GM23338 (cell line): ENCODE results near the gene LATS1. TPM values are rescaled to one million over a fixed set of nuclear protein-coding genes. Genes with fewer than 3 reads are reported as not detected.

ENCODE experiments used
- ATAC-seq: fragments of 200-7000 bp; cut with Tn5 transposase; 3 replicates; pipeline ENCODE4 v1.9.1; 2020
- DNase-seq: peaks from one replicate; pipeline ENCODE4 v3.0.0-alpha.2; 2015; ENCODE audit warnings: low spot score
- H2AFZ ChIP-seq: fragments of 200-600 bp; sonication (generic); 2 replicates; pipeline ENCODE4 v1.8.0; 2016; ENCODE audit warnings: antibody characterized with exemption, mild to moderate bottlenecking, moderate library complexity
- H3F3A ChIP-seq: fragments of 200-600 bp; sonication (generic); replicated peaks from 2 replicates; pipeline ENCODE4 v1.8.0; 2017; ENCODE audit warnings: antibody characterized with exemption, mixed run types, low read depth
- H3K27ac ChIP-seq: fragments of 200-600 bp; sonication (generic); 2 replicates; pipeline ENCODE4 v1.6.1; 2016; ENCODE audit warnings: low read depth
- H3K27me3 ChIP-seq: fragments of 200-600 bp; sonication (generic); 2 replicates; pipeline ENCODE4 v1.8.0; 2016; ENCODE audit warnings: mild to moderate bottlenecking, mixed run types, moderate library complexity; ENCODE audit not compliant: insufficient read depth
- H3K36me3 ChIP-seq: fragments of 200-600 bp; sonication (generic); 2 replicates; pipeline ENCODE4 v1.8.0; 2016; ENCODE audit warnings: mild to moderate bottlenecking; ENCODE audit not compliant: insufficient read depth
- H3K4me1 ChIP-seq: fragments of 200-600 bp; sonication (generic); 2 replicates; pipeline ENCODE4 v1.8.0; 2016; ENCODE audit warnings: mild to moderate bottlenecking, moderate library complexity; ENCODE audit not compliant: insufficient read depth
- H3K4me2 ChIP-seq: fragments of 200-600 bp; sonication (generic); 2 replicates; pipeline ENCODE4 v1.7.1; 2017; ENCODE audit warnings: mixed run types
- H3K4me3 ChIP-seq: fragments of 200-600 bp; sonication (generic); 2 replicates; pipeline ENCODE4 v1.6.1; 2016; ENCODE audit warnings: mixed run types
- H3K79me2 ChIP-seq: fragments of 200-600 bp; sonication (generic); replicated peaks from 2 replicates; pipeline ENCODE4 v1.8.0; 2017; ENCODE audit warnings: mild to moderate bottlenecking; ENCODE audit not compliant: insufficient read depth
- H3K9me2 ChIP-seq: fragments of 200-600 bp; sonication (generic); 2 replicates; pipeline ENCODE4 v1.8.0; 2017; ENCODE audit not compliant: insufficient read depth
- H4K20me1 ChIP-seq: fragments of 200-600 bp; sonication (generic); replicated peaks from 2 replicates; pipeline ENCODE4 v1.8.0; 2017; ENCODE audit warnings: mild to moderate bottlenecking; ENCODE audit not compliant: insufficient read depth
- H3K27ac Mint-ChIP-seq: 2 replicates; pipeline ENCODE4 v1.8.0; 2020; ENCODE audit warnings: inconsistent platforms, mild to moderate bottlenecking, moderate library complexity, mixed read lengths
- H3K27me3 Mint-ChIP-seq: 3 replicates; pipeline ENCODE4 v1.8.0; 2022; ENCODE audit warnings: low read depth, mild to moderate bottlenecking, moderate library complexity, mixed read lengths, inconsistent platforms; ENCODE audit not compliant: insufficient read depth, poor library complexity
- H3K36me3 Mint-ChIP-seq: 3 replicates; pipeline ENCODE4 v1.8.0; 2021; ENCODE audit warnings: low read depth, mild to moderate bottlenecking, inconsistent platforms, moderate library complexity, mixed read lengths
- H3K4me1 Mint-ChIP-seq: 3 replicates; pipeline ENCODE4 v1.8.0; 2020; ENCODE audit warnings: mild to moderate bottlenecking, inconsistent platforms, mixed read lengths
- H3K4me3 Mint-ChIP-seq: 3 replicates; pipeline ENCODE4 v1.8.0; 2021; ENCODE audit warnings: moderate library complexity, mild to moderate bottlenecking, inconsistent platforms, mixed read lengths
- H3K9me3 Mint-ChIP-seq: 3 replicates; pipeline ENCODE4 v1.8.0; 2020; ENCODE audit warnings: moderate library complexity, mild to moderate bottlenecking, inconsistent platforms, mixed read lengths
- CREB1 ChIP-seq: fragments of 250-450 bp; sonication (Bioruptor Pico); IDR thresholded peaks from 2 replicates; pipeline ENCODE4 v1.5.0; 2020; ENCODE audit warnings: low read depth, mild to moderate bottlenecking, moderate library complexity
- ETS1 ChIP-seq: IDR thresholded peaks from 2 replicates; pipeline ENCODE4 v1.6.1; 2016; ENCODE audit warnings: antibody characterized with exemption
- EZH2 ChIP-seq: fragments of 200-600 bp; sonication (generic); IDR thresholded peaks from one replicate; pipeline ENCODE4 v1.8.0; 2017; ENCODE audit warnings: antibody characterized with exemption, mild to moderate bottlenecking, low read depth; ENCODE audit not compliant: unreplicated experiment
- EZH2phosphoT487 ChIP-seq: fragments of 200-600 bp; sonication (generic); IDR thresholded peaks from one replicate; pipeline ENCODE4 v1.8.1; 2018; ENCODE audit warnings: antibody characterized with exemption; ENCODE audit not compliant: unreplicated experiment
- JUNB ChIP-seq: IDR thresholded peaks from one replicate; pipeline ENCODE4 v1.6.1; 2016; ENCODE audit warnings: antibody characterized with exemption; ENCODE audit not compliant: unreplicated experiment
- NANOG ChIP-seq: IDR thresholded peaks from 2 replicates; pipeline ENCODE4 v1.6.1; 2016; ENCODE audit warnings: antibody characterized with exemption, borderline replicate concordance
- POLR2AphosphoS5 ChIP-seq: IDR thresholded peaks from 2 replicates; pipeline ENCODE4 v1.6.1; 2016; ENCODE audit warnings: antibody characterized with exemption, low read depth
- STAT1 ChIP-seq: IDR thresholded peaks from one replicate; pipeline ENCODE4 v1.6.1; 2016; ENCODE audit warnings: antibody characterized with exemption; ENCODE audit not compliant: unreplicated experiment
- ZNF114 ChIP-seq: fragments of 250-450 bp; sonication (Bioruptor Pico); IDR thresholded peaks from 2 replicates; pipeline ENCODE4 v1.5.0; 2020; ENCODE audit warnings: mild to moderate bottlenecking, moderate library complexity
- ZNF331 ChIP-seq: fragments of 250-450 bp; sonication (Bioruptor Pico); IDR thresholded peaks from 2 replicates; pipeline ENCODE4 v1.5.0; 2020; ENCODE audit warnings: low read depth, mild to moderate bottlenecking, moderate library complexity
- polyA plus RNA-seq: library from polyadenylated mRNA; unstranded; fragments of >200 nt; fragmentation: Nextera tagmentation; extraction: Ambion mirVana; gene quantifications from 2 replicates; pipeline ENCODE4 v1.2.1, GENCODE V29; 2016
- total RNA-seq: library from RNA; depleted of rRNA; stranded (reverse); fragments of >200 nt; shearing (Covaris generic); gene quantifications from 2 replicates; pipeline ENCODE4 v1.2.3, GENCODE V29; 2014
- TF ChIP-seq, protein P1 (sequence below), 2 experiments: fragments of 200-600 bp in 1 of 2; sonication (generic) in 1 of 2; conservative IDR thresholded peaks; 2 replicates each; pipeline versions ENCODE4 v1.5.1 to v1.6.1; 2016 to 2017; ENCODE audit warnings: antibody characterized with exemption in 2 of 2, low read depth in 2 of 2, mild to moderate bottlenecking in 2 of 2, moderate library complexity in 1 of 2
- TF ChIP-seq, protein P2 (sequence below): IDR thresholded peaks from one replicate; pipeline ENCODE4 v1.6.1; 2018; ENCODE audit warnings: antibody characterized with exemption; ENCODE audit not compliant: unreplicated experiment
- TF ChIP-seq, protein P3 (sequence below): fragments of 250-450 bp; sonication (Bioruptor Pico); IDR thresholded peaks from 2 replicates; pipeline ENCODE4 v1.5.0; 2020; ENCODE audit warnings: mild to moderate bottlenecking, moderate library complexity

Gene LATS1
- total and polyA plus RNA-seq, 2 experiments from 2014 or later, result 7.5 to 18.8 TPM

DNA sequence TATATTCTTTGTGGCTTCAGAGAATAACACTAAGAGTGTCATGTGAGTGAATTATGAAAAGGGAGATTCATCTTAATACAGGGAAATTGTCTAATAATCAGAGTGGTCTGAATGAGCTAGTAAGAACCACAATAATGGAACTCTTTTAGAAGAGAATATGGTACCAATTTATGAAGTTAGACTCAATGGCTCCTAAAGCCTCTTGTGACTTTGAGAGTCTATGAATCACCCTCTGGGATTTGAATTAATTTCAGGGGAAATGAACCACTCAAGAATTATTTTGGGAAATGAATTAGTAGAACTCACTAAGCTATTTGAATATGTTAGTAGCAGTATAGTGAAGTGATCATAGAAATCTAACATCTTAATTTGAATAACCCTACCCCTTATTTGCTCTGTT lies 46.0 kb upstream of the LATS1 start:
- Mint-ChIP-seq H3K27ac (no peak overlapping the region), H3K27me3 (peaks cover 1% of the 10 kb centered on the region), H3K4me3 (no peak overlapping the region), H3K4me1 (no peaks in the 10 kb centered on the region), H3K36me3 (peaks cover 30% of the 10 kb centered on the region), H3K9me3 (peaks cover 8% of the 10 kb centered on the region; the same call in 2 of the 3 replicates)
- Histone ChIP-seq H3K4me1 (no peaks in the 10 kb centered on the region), H3K27ac (no peak overlapping the region; the same call in 1 of the 2 replicates), H3K27me3 (no peaks in the 10 kb centered on the region), H3K4me3 (no peak overlapping the region), H2AFZ (no peak overlapping the region), H3K36me3 (peaks cover 4% of the 10 kb centered on the region), H3K9me2 (no peaks in the 10 kb centered on the region), H3K79me2 (peaks cover 87% of the 10 kb centered on the region), H3K4me2 (no peak overlapping the region), H3F3A (peaks cover 5% of the 10 kb centered on the region; the same call in 1 of the 2 replicates), H4K20me1 (peaks cover 13% of the 10 kb centered on the region)
- no peak for DNase-seq
- TF ChIP-seq, protein P1, sequence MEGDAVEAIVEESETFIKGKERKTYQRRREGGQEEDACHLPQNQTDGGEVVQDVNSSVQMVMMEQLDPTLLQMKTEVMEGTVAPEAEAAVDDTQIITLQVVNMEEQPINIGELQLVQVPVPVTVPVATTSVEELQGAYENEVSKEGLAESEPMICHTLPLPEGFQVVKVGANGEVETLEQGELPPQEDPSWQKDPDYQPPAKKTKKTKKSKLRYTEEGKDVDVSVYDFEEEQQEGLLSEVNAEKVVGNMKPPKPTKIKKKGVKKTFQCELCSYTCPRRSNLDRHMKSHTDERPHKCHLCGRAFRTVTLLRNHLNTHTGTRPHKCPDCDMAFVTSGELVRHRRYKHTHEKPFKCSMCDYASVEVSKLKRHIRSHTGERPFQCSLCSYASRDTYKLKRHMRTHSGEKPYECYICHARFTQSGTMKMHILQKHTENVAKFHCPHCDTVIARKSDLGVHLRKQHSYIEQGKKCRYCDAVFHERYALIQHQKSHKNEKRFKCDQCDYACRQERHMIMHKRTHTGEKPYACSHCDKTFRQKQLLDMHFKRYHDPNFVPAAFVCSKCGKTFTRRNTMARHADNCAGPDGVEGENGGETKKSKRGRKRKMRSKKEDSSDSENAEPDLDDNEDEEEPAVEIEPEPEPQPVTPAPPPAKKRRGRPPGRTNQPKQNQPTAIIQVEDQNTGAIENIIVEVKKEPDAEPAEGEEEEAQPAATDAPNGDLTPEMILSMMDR (conservative IDR thresholded peaks at IDR 0.05; ENCODE audit: low read depth in 2 of 2), result no peak
- TF ChIP-seq NANOG, result no peak
- TF ChIP-seq EZH2phosphoT487, result no peak
- no peak for TF ChIP-seq ETS1
- TF ChIP-seq CREB1 (CRISPR knock-in tag), result no peak
- TF ChIP-seq, protein P2, sequence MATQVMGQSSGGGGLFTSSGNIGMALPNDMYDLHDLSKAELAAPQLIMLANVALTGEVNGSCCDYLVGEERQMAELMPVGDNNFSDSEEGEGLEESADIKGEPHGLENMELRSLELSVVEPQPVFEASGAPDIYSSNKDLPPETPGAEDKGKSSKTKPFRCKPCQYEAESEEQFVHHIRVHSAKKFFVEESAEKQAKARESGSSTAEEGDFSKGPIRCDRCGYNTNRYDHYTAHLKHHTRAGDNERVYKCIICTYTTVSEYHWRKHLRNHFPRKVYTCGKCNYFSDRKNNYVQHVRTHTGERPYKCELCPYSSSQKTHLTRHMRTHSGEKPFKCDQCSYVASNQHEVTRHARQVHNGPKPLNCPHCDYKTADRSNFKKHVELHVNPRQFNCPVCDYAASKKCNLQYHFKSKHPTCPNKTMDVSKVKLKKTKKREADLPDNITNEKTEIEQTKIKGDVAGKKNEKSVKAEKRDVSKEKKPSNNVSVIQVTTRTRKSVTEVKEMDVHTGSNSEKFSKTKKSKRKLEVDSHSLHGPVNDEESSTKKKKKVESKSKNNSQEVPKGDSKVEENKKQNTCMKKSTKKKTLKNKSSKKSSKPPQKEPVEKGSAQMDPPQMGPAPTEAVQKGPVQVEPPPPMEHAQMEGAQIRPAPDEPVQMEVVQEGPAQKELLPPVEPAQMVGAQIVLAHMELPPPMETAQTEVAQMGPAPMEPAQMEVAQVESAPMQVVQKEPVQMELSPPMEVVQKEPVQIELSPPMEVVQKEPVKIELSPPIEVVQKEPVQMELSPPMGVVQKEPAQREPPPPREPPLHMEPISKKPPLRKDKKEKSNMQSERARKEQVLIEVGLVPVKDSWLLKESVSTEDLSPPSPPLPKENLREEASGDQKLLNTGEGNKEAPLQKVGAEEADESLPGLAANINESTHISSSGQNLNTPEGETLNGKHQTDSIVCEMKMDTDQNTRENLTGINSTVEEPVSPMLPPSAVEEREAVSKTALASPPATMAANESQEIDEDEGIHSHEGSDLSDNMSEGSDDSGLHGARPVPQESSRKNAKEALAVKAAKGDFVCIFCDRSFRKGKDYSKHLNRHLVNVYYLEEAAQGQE, result no peak
- no peak for TF ChIP-seq STAT1
- no peak for TF ChIP-seq ZNF114 (CRISPR knock-in tag)
- TF ChIP-seq POLR2AphosphoS5, result no peak
- TF ChIP-seq JUNB, result no peak
- TF ChIP-seq, protein P3, sequence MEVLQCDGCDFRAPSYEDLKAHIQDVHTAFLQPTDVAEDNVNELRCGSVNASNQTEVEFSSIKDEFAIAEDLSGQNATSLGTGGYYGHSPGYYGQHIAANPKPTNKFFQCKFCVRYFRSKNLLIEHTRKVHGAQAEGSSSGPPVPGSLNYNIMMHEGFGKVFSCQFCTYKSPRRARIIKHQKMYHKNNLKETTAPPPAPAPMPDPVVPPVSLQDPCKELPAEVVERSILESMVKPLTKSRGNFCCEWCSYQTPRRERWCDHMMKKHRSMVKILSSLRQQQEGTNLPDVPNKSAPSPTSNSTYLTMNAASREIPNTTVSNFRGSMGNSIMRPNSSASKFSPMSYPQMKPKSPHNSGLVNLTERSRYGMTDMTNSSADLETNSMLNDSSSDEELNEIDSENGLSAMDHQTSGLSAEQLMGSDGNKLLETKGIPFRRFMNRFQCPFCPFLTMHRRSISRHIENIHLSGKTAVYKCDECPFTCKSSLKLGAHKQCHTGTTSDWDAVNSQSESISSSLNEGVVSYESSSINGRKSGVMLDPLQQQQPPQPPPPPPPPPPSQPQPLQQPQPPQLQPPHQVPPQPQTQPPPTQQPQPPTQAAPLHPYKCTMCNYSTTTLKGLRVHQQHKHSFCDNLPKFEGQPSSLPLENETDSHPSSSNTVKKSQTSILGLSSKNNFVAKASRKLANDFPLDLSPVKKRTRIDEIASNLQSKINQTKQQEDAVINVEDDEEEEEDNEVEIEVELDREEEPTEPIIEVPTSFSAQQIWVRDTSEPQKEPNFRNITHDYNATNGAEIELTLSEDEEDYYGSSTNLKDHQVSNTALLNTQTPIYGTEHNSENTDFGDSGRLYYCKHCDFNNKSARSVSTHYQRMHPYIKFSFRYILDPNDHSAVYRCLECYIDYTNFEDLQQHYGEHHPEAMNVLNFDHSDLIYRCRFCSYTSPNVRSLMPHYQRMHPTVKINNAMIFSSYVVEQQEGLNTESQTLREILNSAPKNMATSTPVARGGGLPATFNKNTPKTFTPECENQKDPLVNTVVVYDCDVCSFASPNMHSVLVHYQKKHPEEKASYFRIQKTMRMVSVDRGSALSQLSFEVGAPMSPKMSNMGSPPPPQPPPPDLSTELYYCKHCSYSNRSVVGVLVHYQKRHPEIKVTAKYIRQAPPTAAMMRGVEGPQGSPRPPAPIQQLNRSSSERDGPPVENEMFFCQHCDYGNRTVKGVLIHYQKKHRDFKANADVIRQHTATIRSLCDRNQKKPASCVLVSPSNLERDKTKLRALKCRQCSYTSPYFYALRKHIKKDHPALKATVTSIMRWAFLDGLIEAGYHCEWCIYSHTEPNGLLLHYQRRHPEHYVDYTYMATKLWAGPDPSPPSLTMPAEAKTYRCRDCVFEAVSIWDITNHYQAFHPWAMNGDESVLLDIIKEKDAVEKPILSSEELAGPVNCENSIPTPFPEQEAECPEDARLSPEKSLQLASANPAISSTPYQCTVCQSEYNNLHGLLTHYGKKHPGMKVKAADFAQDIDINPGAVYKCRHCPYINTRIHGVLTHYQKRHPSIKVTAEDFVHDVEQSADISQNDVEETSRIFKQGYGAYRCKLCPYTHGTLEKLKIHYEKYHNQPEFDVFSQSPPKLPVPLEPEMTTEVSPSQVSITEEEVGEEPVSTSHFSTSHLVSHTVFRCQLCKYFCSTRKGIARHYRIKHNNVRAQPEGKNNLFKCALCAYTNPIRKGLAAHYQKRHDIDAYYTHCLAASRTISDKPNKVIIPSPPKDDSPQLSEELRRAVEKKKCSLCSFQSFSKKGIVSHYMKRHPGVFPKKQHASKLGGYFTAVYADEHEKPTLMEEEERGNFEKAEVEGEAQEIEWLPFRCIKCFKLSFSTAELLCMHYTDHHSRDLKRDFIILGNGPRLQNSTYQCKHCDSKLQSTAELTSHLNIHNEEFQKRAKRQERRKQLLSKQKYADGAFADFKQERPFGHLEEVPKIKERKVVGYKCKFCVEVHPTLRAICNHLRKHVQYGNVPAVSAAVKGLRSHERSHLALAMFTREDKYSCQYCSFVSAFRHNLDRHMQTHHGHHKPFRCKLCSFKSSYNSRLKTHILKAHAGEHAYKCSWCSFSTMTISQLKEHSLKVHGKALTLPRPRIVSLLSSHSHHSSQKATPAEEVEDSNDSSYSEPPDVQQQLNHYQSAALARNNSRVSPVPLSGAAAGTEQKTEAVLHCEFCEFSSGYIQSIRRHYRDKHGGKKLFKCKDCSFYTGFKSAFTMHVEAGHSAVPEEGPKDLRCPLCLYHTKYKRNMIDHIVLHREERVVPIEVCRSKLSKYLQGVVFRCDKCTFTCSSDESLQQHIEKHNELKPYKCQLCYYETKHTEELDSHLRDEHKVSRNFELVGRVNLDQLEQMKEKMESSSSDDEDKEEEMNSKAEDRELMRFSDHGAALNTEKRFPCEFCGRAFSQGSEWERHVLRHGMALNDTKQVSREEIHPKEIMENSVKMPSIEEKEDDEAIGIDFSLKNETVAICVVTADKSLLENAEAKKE (CRISPR knock-in tag), result no peak
- TF ChIP-seq ZNF331 (CRISPR knock-in tag), result no peak
- TF ChIP-seq EZH2, result no peak
- ATAC-seq, result no peak
